Astrocyte of the spinal cord (primary cell): ENCODE data around the gene SNX24.
A peak's percentile ranks its signal among the peaks of the same experiment; 100 is the strongest.

ENCODE experiments used
- DNase-seq: peaks from one replicate; pipeline ENCODE4 v3.0.0; 2011; ENCODE audit warnings: low read depth, low spot score
- H3K4me3 ChIP-seq: 2 replicates; pipeline ENCODE4 v1.5.1; 2011; ENCODE audit warnings: low read depth, mild to moderate bottlenecking, low read length, moderate library complexity
- in situ Hi-C: cut with HindIII; loops from 2 replicates; pipeline ENCODE4 v1.10.0; 2017; ENCODE audit warnings: low sequenced_read_pairs
- TF ChIP-seq, protein P1 (sequence below): IDR thresholded peaks from 2 replicates; pipeline ENCODE4 v1.5.1; 2012; ENCODE audit warnings: low read depth, mild to moderate bottlenecking, low read length, inconsistent platforms

The SNX24 gene

GRCh38 chr5:122896598-122897282, 51.3 kb downstream of the SNX24 start:
- TF ChIP-seq, protein P1, sequence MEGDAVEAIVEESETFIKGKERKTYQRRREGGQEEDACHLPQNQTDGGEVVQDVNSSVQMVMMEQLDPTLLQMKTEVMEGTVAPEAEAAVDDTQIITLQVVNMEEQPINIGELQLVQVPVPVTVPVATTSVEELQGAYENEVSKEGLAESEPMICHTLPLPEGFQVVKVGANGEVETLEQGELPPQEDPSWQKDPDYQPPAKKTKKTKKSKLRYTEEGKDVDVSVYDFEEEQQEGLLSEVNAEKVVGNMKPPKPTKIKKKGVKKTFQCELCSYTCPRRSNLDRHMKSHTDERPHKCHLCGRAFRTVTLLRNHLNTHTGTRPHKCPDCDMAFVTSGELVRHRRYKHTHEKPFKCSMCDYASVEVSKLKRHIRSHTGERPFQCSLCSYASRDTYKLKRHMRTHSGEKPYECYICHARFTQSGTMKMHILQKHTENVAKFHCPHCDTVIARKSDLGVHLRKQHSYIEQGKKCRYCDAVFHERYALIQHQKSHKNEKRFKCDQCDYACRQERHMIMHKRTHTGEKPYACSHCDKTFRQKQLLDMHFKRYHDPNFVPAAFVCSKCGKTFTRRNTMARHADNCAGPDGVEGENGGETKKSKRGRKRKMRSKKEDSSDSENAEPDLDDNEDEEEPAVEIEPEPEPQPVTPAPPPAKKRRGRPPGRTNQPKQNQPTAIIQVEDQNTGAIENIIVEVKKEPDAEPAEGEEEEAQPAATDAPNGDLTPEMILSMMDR, result peak; percentile 63
- DNase-seq, result peak; percentile 34
- no peak overlapping the region for H3K4me3 ChIP-seq
- in situ Hi-C loops, result no loop called here

- DNase-seq, result no peak
- in situ Hi-C loops, result no loop called here
- no peak overlapping the region for H3K4me3 ChIP-seq
- TF ChIP-seq, protein P1, result no peak
Observed at GRCh38 chr5:122897283-122897602, 51.8 kb downstream of the SNX24 start.

DNA sequence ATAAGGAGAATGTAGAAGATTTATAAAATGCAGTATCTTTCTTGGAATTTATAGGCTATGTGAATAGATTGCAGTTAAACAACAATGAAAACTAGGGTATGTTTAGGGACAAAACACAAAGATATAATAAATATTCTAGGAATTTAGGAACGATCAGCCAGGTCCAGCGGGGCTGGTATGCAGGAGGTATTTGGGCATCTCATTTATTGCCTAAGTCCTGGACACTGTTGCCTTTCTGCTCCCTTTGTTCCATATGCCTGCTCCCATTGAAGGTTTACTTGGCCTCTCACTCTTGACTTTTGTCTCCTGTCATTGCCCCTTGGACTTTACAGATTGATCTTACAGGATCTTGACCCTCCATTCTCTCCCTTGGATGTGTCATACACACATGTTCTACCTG, 55.9 kb downstream of the SNX24 start:
- TF ChIP-seq, protein P1, result no peak
- H3K4me3 ChIP-seq, result no peak overlapping the region
- in situ Hi-C loops, result no loop called here
- DNase-seq, result no peak

DNA sequence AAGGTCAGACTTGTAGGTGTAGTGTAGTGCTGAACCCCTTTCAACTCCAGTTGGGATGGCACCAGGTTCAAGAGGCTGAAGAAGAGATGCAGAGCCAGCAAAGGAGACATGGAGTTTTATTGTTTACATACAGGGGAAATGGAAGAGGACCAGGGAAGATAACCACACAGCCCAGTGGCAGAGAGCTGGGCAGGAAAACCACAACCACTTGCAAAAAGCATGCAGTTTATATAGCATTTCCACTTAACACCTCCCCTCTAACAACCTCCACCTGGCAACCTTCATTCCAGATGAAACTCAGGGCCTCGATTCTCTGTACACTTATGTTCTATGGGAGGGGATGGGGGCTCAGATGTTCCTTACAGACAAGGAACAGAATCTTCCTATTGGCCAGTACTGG, 56.9 kb downstream of the SNX24 start:
- in situ Hi-C loops, result no loop called here
- no peak overlapping the region for H3K4me3 ChIP-seq
- no peak for DNase-seq
- TF ChIP-seq, protein P1, result no peak

DNA sequence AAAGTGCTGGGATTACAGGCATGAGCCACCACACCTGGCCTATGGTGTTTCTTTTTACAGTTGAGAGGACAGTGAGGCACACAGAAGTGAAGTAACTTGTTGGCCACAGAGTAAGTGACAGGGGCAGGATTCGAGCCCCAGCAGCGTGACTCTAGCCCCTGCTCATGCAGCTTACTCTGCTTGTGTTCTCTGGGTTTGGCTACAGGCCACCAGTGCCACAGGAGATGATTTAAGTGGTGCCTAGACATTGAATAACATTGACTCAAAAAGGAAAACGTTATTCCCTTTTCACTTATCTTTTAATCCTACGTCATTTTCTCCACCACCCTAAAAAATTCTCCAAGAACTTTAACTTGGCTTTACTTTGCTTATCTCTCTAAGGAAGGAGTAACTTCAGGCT, 61.4 kb downstream of the SNX24 start:
- TF ChIP-seq, protein P1, result no peak

DNA sequence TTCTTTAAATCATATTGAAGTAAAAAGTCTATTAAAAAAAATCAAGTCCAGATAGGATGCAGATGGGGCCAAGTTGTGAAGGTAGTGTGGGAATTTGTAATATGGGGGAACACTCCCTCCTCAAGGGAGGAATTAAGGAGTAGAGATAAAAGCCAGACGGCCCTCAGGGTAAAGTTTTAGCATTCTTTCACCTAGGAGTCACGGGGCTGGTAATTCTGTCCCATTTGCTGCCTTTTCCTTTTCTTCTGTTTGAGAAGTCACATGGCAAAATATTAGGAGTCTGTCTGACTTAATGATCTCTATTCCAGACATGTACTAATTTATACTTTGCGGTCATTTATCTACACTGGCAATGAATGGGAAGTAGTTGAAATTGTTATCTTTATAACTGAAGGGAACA, 61.9 kb downstream of the SNX24 start:
- in situ Hi-C loops, result no loop called here
- DNase-seq, result peak; percentile 29
- TF ChIP-seq, protein P1, result no peak

More for the DNA sequence above, 61.4 kb downstream of the SNX24 start:
- no peak overlapping the region for H3K4me3 ChIP-seq
- in situ Hi-C loops, result no loop called here
- peak; percentile 45 for DNase-seq

More for the DNA sequence above, 61.9 kb downstream of the SNX24 start:
- no peak overlapping the region for H3K4me3 ChIP-seq
